Motor neuron (in vitro differentiated cells): ENCODE measurements around the gene FATE1. TPM values are rescaled to one million over a fixed set of nuclear protein-coding genes. Genes with fewer than 3 reads are reported as not detected.

Source experiments
- ATAC-seq, 8 experiments: fragments of 200-7000 bp; cut with Tn5 transposase; replicated peaks in 6 of 8; 2 replicates each; pipeline ENCODE4 v1.8.0; 2021; ENCODE audit warnings: mild to moderate bottlenecking in 8 of 8, moderate library complexity in 8 of 8
- H3K27ac ChIP-seq, 2 donors: fragments of 250-450 bp; sonication (Bioruptor Pico); 2 replicates each; pipeline ENCODE4 v1.9.0; 2021; ENCODE audit warnings: antibody characterized with exemption in 2 of 2, mild to moderate bottlenecking in 2 of 2, moderate library complexity in 1 of 2
- H3K4me1 ChIP-seq, 2 donors: fragments of 250-450 bp; sonication (Bioruptor Pico); replicated peaks in 1 of 2; 2 replicates each; pipeline ENCODE4 v1.6.1; 2021; ENCODE audit warnings: antibody characterized with exemption in 2 of 2, mild to moderate bottlenecking in 2 of 2, moderate library complexity in 1 of 2
- H3K4me3 ChIP-seq, 5 donors: fragments of 250-450 bp; sonication (Bioruptor Pico); 2 replicates each; pipeline ENCODE4 v1.9.0; 2021; ENCODE audit warnings: antibody characterized with exemption in 5 of 5, mild to moderate bottlenecking in 5 of 5, moderate library complexity in 4 of 5
- WGBS, 10 experiments: fragments of 450-650 bp; shearing (Covaris generic); methylation state at CpG; one replicate each; pipeline ENCODE4 v1.0.0; 2022; 5-methylcytosine and 5-hydroxymethylcytosine counted together
- in situ Hi-C, 9 experiments: fragments of 400-800 bp; cut with MboI; loops; one replicate each; pipeline ENCODE4 v1.15.0; 2021; ENCODE audit warnings: low sequenced_read_pairs in 9 of 9, low pct_unique_long_range_greater_than_20kb in 2 of 9; ENCODE audit not compliant: unreplicated experiment in 9 of 9
- total RNA-seq, 8 experiments: library from RNA; unstranded; fragments of 300-600 nt; gene quantifications; 2 replicates each; pipeline versions ENCODE4 v1.2.3 to v1.2.4, GENCODE V29; 2022

FATE1 gene
- total RNA-seq, 8 experiments from 2014 or later: 0.70 to 8.8 (median 1.1) TPM; not detected in 5

- in situ Hi-C loops: loop anchor here in 2 of 9 experiments (25.0 kb wide), 1 partner anchor 903 kb away; the partner anchor contains the start of gene GABRQ (in 2 of the 2)
- 18 to 83% (median 53%) methylated on average over 1 to 3 of the region's 4 CpGs; no CpG with 5 or more reads in 7 of the 10 experiments for WGBS, 10 experiments
- ATAC-seq: no peak
These were observed 18.6 kb downstream of the FATE1 start, which contains the start of gene CNGA2 for GRCh38 chrX:151734446-151734845. Gene CNGA2 (plus strand): TSS chrX:151734746. CDS start chrX:151738484, 3,738 bp downstream.

GRCh38 chrX:151735219-151735618, 19.4 kb downstream of the FATE1 start:
- no peak overlapping the region for H3K4me3 ChIP-seq
- no peaks in the 10 kb centered on the region for H3K4me1 ChIP-seq
- ATAC-seq: no peak
- no peak overlapping the region for H3K27ac ChIP-seq
- in situ Hi-C loops: loop anchor here in 2 of 9 experiments (25.0 kb wide), 1 partner anchor 902 kb away; the partner anchor contains the start of gene GABRQ (in 2 of the 2)
- 17 to 63% methylated on average over 1 to 2 of the region's 2 CpGs; no CpG with 5 or more reads in 8 of the 10 experiments for WGBS, 10 experiments

More at GRCh38 chrX:151734446-151734845, 18.6 kb downstream of the FATE1 start, which contains the start of gene CNGA2:
- Histone ChIP-seq H3K27ac (no peak within 1 kb of the TSS), H3K4me1 (no peaks in the 10 kb centered on the region), H3K4me3 (no peak within 1 kb of the TSS)

- in situ Hi-C loops: loop anchor here in 2 of 9 experiments (25.0 kb wide), 1 partner anchor 901 kb away; the partner anchor contains the start of gene GABRQ (in 2 of the 2)
- ATAC-seq: no peak
- Histone ChIP-seq H3K27ac (no peak overlapping the region), H3K4me1 (no peaks in the 10 kb centered on the region), H3K4me3 (no peak overlapping the region)
- WGBS, 10 experiments: 68% methylated on average over 3 of the region's 6 CpGs; no CpG with 5 or more reads in 9 of the 10 experiments
These were observed 20.9 kb downstream of the FATE1 start for GRCh38 chrX:151736685-151737084.

- 20 to 100% (median 83%) methylated on average over 1 of the region's 5 CpGs; no CpG with 5 or more reads in 5 of the 10 experiments for WGBS, 10 experiments
- ATAC-seq: no peak
- in situ Hi-C loops: loop anchor here in 2 of 9 experiments (25.0 kb wide), 1 partner anchor 900 kb away; the partner anchor contains the start of gene GABRQ (in 2 of the 2)
- no peak overlapping the region for H3K4me3 ChIP-seq
- H3K27ac ChIP-seq: no peak overlapping the region
- H3K4me1 ChIP-seq: no peaks in the 10 kb centered on the region
These were observed 21.7 kb downstream of the FATE1 start for GRCh38 chrX:151737494-151737893.

- no peak overlapping the region for H3K4me3 ChIP-seq
- in situ Hi-C loops: loop anchor here in 2 of 9 experiments (25.0 kb wide), 1 partner anchor 899 kb away; the partner anchor contains the start of gene GABRQ (in 2 of the 2)
- H3K4me1 ChIP-seq: no peaks in the 10 kb centered on the region
- WGBS, 10 experiments: 55% methylated on average over 2 of the region's 7 CpGs; no CpG with 5 or more reads in 9 of the 10 experiments
- no peak overlapping the region for H3K27ac ChIP-seq
- no peak for ATAC-seq
These were observed 22.9 kb downstream of the FATE1 start for GRCh38 chrX:151738751-151739150.

GRCh38 chrX:151741606-151742005, 25.8 kb downstream of the FATE1 start:
- Histone ChIP-seq H3K4me3 (no peak overlapping the region), H3K4me1 (no peaks in the 10 kb centered on the region), H3K27ac (no peak overlapping the region)
- WGBS, 10 experiments: 33% methylated on average over 1 of the region's 4 CpGs; no CpG with 5 or more reads in 9 of the 10 experiments
- in situ Hi-C loops: loop anchor here in 2 of 9 experiments (25.0 kb wide), 1 partner anchor 896 kb away; the partner anchor contains the start of gene GABRQ (in 2 of the 2)
- no peak for ATAC-seq

GRCh38 chrX:151742311-151742710, 26.5 kb downstream of the FATE1 start:
- ATAC-seq: no peak
- in situ Hi-C loops: loop anchor here in 2 of 9 experiments (25.0 kb wide), 1 partner anchor 895 kb away; the partner anchor contains the start of gene GABRQ (in 2 of the 2)
- 0 to 50% methylated on average over 1 of the region's 5 CpGs; no CpG with 5 or more reads in 8 of the 10 experiments for WGBS, 10 experiments
- H3K4me3 ChIP-seq: no peak overlapping the region
- no peak overlapping the region for H3K27ac ChIP-seq
- H3K4me1 ChIP-seq: no peaks in the 10 kb centered on the region

- ATAC-seq: no peak
- 33 to 87% (median 66%) methylated on average over 3 to 11 of the region's 21 CpGs; no CpG with 5 or more reads in 4 of the 10 experiments for WGBS, 10 experiments
- H3K4me3 ChIP-seq: no peak overlapping the region
- in situ Hi-C loops: loop anchor here in 2 of 9 experiments (25.0 kb wide), 1 partner anchor 893 kb away; the partner anchor contains the start of gene GABRQ (in 2 of the 2)
- H3K27ac ChIP-seq: no peak overlapping the region
- H3K4me1 ChIP-seq: peaks cover 0 to under 1% of the 10 kb centered on the region in 2 donors
These were observed 28.0 kb downstream of the FATE1 start for GRCh38 chrX:151743651-151744470.

GRCh38 chrX:151745651-151746050, 29.8 kb downstream of the FATE1 start:
- H3K4me3 ChIP-seq: no peak overlapping the region
- no peak for ATAC-seq
- H3K4me1 ChIP-seq: peaks cover 3 to 9% of the 10 kb centered on the region in 2 donors
- H3K27ac ChIP-seq: no peak overlapping the region
- in situ Hi-C loops: loop anchor here in 2 of 9 experiments (25.0 kb wide), 1 partner anchor 892 kb away; the partner anchor contains the start of gene GABRQ (in 2 of the 2)
- WGBS, 10 experiments: 20 to 37% methylated on average over 1 to 5 of the region's 6 CpGs; no CpG with 5 or more reads in 8 of the 10 experiments

GRCh38 chrX:151746502-151746901, 30.7 kb downstream of the FATE1 start:
- Histone ChIP-seq H3K27ac (no peak overlapping the region), H3K4me3 (no peak overlapping the region), H3K4me1 (peaks cover 3 to 9% of the 10 kb centered on the region in 2 donors)
- ATAC-seq: no peak
- in situ Hi-C loops: loop anchor here in 2 of 9 experiments (25.0 kb wide), 1 partner anchor 891 kb away; the partner anchor contains the start of gene GABRQ (in 2 of the 2)
- 0 to 80% (median 45%) methylated on average over 1 to 2 of the region's 2 CpGs; no CpG with 5 or more reads in 2 of the 10 experiments for WGBS, 10 experiments

GRCh38 chrX:151750511-151750910, 34.7 kb downstream of the FATE1 start:
- Histone ChIP-seq H3K27ac (no peak overlapping the region), H3K4me1 (peaks cover 3 to 12% of the 10 kb centered on the region in 2 donors), H3K4me3 (no peak overlapping the region)
- WGBS, 10 experiments: no CpG with 5 or more reads among the region's 5 CpGs
- in situ Hi-C loops: loop anchor here in 5 of 9 experiments (25.0 kb wide), 2 partner anchors 587 to 887 kb away; partner anchors contain the start of gene GABRQ (in 5 of the 5)
- no peak for ATAC-seq

GRCh38 chrX:151752847-151753246, 37.0 kb downstream of the FATE1 start:
- H3K27ac ChIP-seq: no peak overlapping the region
- in situ Hi-C loops: loop anchor here in 5 of 9 experiments (25.0 kb wide), 2 partner anchors 584 to 884 kb away; partner anchors contain the start of gene GABRQ (in 5 of the 5)
- no peak overlapping the region for H3K4me3 ChIP-seq
- peaks cover 3 to 12% of the 10 kb centered on the region in 2 donors for H3K4me1 ChIP-seq
- 0 to 67% (median 28%) methylated on average over 1 to 5 of the region's 5 CpGs; no CpG with 5 or more reads in 6 of the 10 experiments for WGBS, 10 experiments
- ATAC-seq: no peak
